Panc1 (cell line): ENCODE measurements around the gene C3orf85. TPM values are rescaled to one million over a fixed set of nuclear protein-coding genes. Genes with fewer than 3 reads are reported as not detected.

ENCODE experiments used
- ATAC-seq: fragments of 200-7000 bp; cut with Tn5 transposase; 2 replicates; pipeline ENCODE4 v1.9.1; 2020; ENCODE audit warnings: mild to moderate bottlenecking, moderate library complexity
- BruUV-seq: library from RNA; stranded (reverse); fragments of 400-500 nt; replicated peaks from 2 replicates; lab custom pipeline; 2021; lab: Mats Ljungman, UMichigan
- CTCF ChIA-PET: fragments of 300-600 bp; sonication (Branson Sonifier 250); formaldehyde crosslinking; loops from one replicate; lab custom pipeline; 2022; ENCODE audit warnings: antibody characterized with exemption; lab: Charles Lee
- POLR2A ChIA-PET: fragments of 300-600 bp; sonication (Branson Sonifier 250); formaldehyde crosslinking; loops from one replicate; lab custom pipeline; 2022; ENCODE audit warnings: antibody characterized with exemption; lab: Charles Lee
- DNase-seq: peaks from one replicate; pipeline ENCODE4 v3.0.0-alpha.2; 2010; ENCODE audit warnings: low read depth, low spot score
- H3K27ac ChIP-seq: 2 replicates; pipeline ENCODE4 v1.5.1; 2011; ENCODE audit warnings: mild to moderate bottlenecking, low read length, inconsistent platforms
- H3K27me3 ChIP-seq: fragments of 200-500 bp; sonication (Bioruptor generic); 2 replicates; pipeline ENCODE4 v1.6.0; 2014; ENCODE audit warnings: low read length, inconsistent platforms; ENCODE audit not compliant: control insufficient read depth, insufficient read depth
- H3K36me3 ChIP-seq: fragments of 200-500 bp; sonication (Bioruptor generic); 2 replicates; pipeline ENCODE4 v1.5.1; 2014; ENCODE audit warnings: inconsistent platforms, mild to moderate bottlenecking, low read length, moderate library complexity; ENCODE audit not compliant: control insufficient read depth, insufficient read depth
- H3K4me1 ChIP-seq: 2 replicates; pipeline ENCODE4 v1.5.1; 2011; ENCODE audit warnings: inconsistent platforms, mild to moderate bottlenecking, low read length, moderate library complexity; ENCODE audit not compliant: control insufficient read depth, insufficient read depth
- H3K4me3 ChIP-seq, 2 experiments: 2 replicates each; pipeline ENCODE4 v1.5.1; 2011 to 2012; ENCODE audit warnings: low read depth in 2 of 2, low read length in 2 of 2, mild to moderate bottlenecking in 2 of 2, inconsistent platforms in 1 of 2, moderate library complexity in 1 of 2
- H3K9me3 ChIP-seq: fragments of 200-500 bp; sonication (Bioruptor generic); 2 replicates; pipeline ENCODE4 v1.5.1; 2014; ENCODE audit warnings: low read depth, mild to moderate bottlenecking, inconsistent platforms, low read length, moderate library complexity; ENCODE audit not compliant: control insufficient read depth, insufficient read depth
- POLR2AphosphoS5 ChIP-seq: IDR thresholded peaks from 2 replicates; pipeline ENCODE4 v1.6.1; 2012; ENCODE audit warnings: mild to moderate bottlenecking, low read depth, low read length, moderate library complexity
- REST ChIP-seq, 2 experiments: IDR thresholded peaks; 2 replicates each; pipeline ENCODE4 v1.6.1; 2011 to 2012; ENCODE audit warnings: low read depth in 2 of 2, control low read depth in 1 of 2, low read length in 1 of 2, mild to moderate bottlenecking in 1 of 2, moderate library complexity in 1 of 2; ENCODE audit not compliant: insufficient read depth in 1 of 2
- SIN3A ChIP-seq: IDR thresholded peaks from 2 replicates; pipeline ENCODE4 v1.6.1; 2012; ENCODE audit warnings: low read depth, mild to moderate bottlenecking, low read length, moderate library complexity, borderline replicate concordance; ENCODE audit not compliant: insufficient read depth
- TCF7L2 ChIP-seq: IDR thresholded peaks from 2 replicates; pipeline ENCODE4 v1.6.1; 2011; ENCODE audit warnings: mild to moderate bottlenecking, low read depth, low read length, inconsistent platforms
- in situ Hi-C: cut with HindIII; loops from 2 replicates; pipeline ENCODE4 v1.10.0; 2016; ENCODE audit warnings: low sequenced_read_pairs, low pct_unique_long_range_greater_than_20kb
- intact Hi-C: fragments of 100-400 bp; cut with micrococcal nuclease; formaldehyde crosslinking; loops from one replicate; pipeline ENCODE4 v1.10.0; 2022; ENCODE audit not compliant: unreplicated experiment
- total RNA-seq: library from RNA; stranded (reverse); gene quantifications from one replicate; pipeline ENCODE4 v1.2.1, GENCODE V29; 2021; ENCODE audit not compliant: unreplicated experiment
- TF ChIP-seq, protein P1 (sequence below): fragments of 450-650 bp; IDR thresholded peaks from 2 replicates; pipeline ENCODE4 v1.5.1; 2017; ENCODE audit warnings: mild to moderate bottlenecking

Gene C3orf85
- total RNA-seq, 1 experiment from 2014 or later: not detected

DNA sequence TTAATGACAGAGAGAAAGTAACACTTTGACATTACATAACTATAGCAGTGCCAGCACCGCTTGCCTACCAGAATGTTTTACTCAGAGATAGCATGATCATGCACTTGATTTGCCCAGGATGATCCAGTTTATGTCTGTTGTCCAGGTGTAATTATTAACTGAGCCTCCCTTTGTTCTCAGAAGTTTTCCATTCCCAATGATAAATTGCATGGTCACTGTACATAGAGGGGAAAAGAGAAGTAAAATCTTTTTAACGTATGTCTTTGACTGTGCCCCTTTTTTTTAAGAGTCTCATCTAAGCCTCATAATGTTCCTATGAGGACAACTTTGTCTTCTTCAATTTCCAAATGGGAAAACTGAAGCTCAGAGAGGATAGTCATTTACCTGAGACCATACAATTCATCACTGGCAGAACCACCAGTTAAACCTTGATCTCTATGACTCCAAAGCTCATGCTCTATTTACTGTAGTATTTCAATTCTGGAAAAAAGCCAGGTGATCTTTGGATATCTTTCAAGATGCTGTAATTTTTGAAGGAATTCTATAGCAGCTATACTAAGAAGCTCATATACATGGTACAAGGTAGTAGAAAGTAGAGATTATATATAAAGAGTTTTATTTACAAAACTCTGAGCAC is 25.1 kb downstream of the C3orf85 start:
- Histone ChIP-seq H3K36me3 (no peaks in the 10 kb centered on the region), H3K9me3 (no peaks in the 10 kb centered on the region), H3K27me3 (no peaks in the 10 kb centered on the region), H3K4me1 (no peaks in the 10 kb centered on the region), H3K27ac (no peak overlapping the region), H3K4me3 (no peak overlapping the region)
- intact Hi-C loops (no loop called here), in situ Hi-C loops (no loop called here)
- ChIA-PET POLR2A (no interaction called here), CTCF (no interaction called here)
- BruUV-seq: no TSS peak
- ATAC-seq: no peak
- TF ChIP-seq TCF7L2 (no peak), POLR2AphosphoS5 (no peak), REST (IDR thresholded peaks at IDR 0.05; ENCODE audit: insufficient read depth in 1 of 2, low read depth in 2 of 2, low read length in 1 of 2) (no peak), SIN3A (no peak)
- TF ChIP-seq, protein P1, sequence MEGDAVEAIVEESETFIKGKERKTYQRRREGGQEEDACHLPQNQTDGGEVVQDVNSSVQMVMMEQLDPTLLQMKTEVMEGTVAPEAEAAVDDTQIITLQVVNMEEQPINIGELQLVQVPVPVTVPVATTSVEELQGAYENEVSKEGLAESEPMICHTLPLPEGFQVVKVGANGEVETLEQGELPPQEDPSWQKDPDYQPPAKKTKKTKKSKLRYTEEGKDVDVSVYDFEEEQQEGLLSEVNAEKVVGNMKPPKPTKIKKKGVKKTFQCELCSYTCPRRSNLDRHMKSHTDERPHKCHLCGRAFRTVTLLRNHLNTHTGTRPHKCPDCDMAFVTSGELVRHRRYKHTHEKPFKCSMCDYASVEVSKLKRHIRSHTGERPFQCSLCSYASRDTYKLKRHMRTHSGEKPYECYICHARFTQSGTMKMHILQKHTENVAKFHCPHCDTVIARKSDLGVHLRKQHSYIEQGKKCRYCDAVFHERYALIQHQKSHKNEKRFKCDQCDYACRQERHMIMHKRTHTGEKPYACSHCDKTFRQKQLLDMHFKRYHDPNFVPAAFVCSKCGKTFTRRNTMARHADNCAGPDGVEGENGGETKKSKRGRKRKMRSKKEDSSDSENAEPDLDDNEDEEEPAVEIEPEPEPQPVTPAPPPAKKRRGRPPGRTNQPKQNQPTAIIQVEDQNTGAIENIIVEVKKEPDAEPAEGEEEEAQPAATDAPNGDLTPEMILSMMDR: no peak
- DNase-seq: no peak

- Histone ChIP-seq H3K4me1 (no peaks in the 10 kb centered on the region), H3K27ac (no peak overlapping the region), H3K36me3 (no peaks in the 10 kb centered on the region), H3K27me3 (no peaks in the 10 kb centered on the region), H3K4me3 (no peak overlapping the region), H3K9me3 (no peaks in the 10 kb centered on the region)
- intact Hi-C loops (no loop called here), in situ Hi-C loops (no loop called here)
- no peak for DNase-seq
- TF ChIP-seq SIN3A: no peak
- TF ChIP-seq, protein P1: no peak
- TF ChIP-seq TCF7L2: no peak
- no peak for TF ChIP-seq POLR2AphosphoS5
- TF ChIP-seq REST (IDR thresholded peaks at IDR 0.05; ENCODE audit: insufficient read depth in 1 of 2, low read depth in 2 of 2, low read length in 1 of 2): no peak
- ChIA-PET CTCF (no interaction called here), POLR2A (no interaction called here)
- no TSS peak for BruUV-seq
- ATAC-seq: no peak
Measured at GRCh38 chr3:109165905-109166304, 29.4 kb downstream of the C3orf85 start.
